Posterior cingulate gyrus (tissue), 11 donors: Measurements from ENCODE around the gene LRP1B.
"Not testable (repeated sequence)": the region's sequence is repeated elsewhere in the genome, so short reads cannot be mapped to it uniquely, and the experiment has no call there.

Source experiments
- DNase-seq, 10 donors: peaks; one replicate each; pipeline versions ENCODE4 v3.0.0 to v3.0.0-alpha.2; 2020 to 2021; ENCODE audit warnings: mixed read lengths in 3 of 10
- intact Hi-C: fragments of 100-400 bp; cut with DNase I; formaldehyde crosslinking; loops from one replicate; pipeline ENCODE4 v1.15.1; 2023

The LRP1B gene

GRCh38 chr2:140998017-140998416 is 1132.8 kb downstream of the LRP1B start:
- DNase-seq = no peak
- intact Hi-C loops = no loop called here

- intact Hi-C loops = no loop called here
- no peak for DNase-seq
Observed at GRCh38 chr2:140994856-140995255, 1136.0 kb downstream of the LRP1B start.

GRCh38 chr2:140990416-140990815 is 1140.4 kb downstream of the LRP1B start:
- intact Hi-C loops = no loop called here
- no peak for DNase-seq

GRCh38 chr2:140988597-140988996 is 1142.2 kb downstream of the LRP1B start:
- intact Hi-C loops = no loop called here
- DNase-seq = no peak

GRCh38 chr2:140986456-140986855 is 1144.4 kb downstream of the LRP1B start:
- no peak for DNase-seq
- intact Hi-C loops = no loop called here

GRCh38 chr2:140975237-140975636 is 1155.6 kb downstream of the LRP1B start:
- intact Hi-C loops = no loop called here
- DNase-seq = no peak

GRCh38 chr2:140972724-140973123 is 1158.1 kb downstream of the LRP1B start:
- intact Hi-C loops = no loop called here
- no peak for DNase-seq

- intact Hi-C loops, DNase-seq: not testable (repeated sequence)
Observed at GRCh38 chr2:140964324-140964723, 1166.5 kb downstream of the LRP1B start.

- no peak for DNase-seq
- intact Hi-C loops = no loop called here
Observed at GRCh38 chr2:140949932-140950331, 1180.9 kb downstream of the LRP1B start.

- intact Hi-C loops = no loop called here
- no peak for DNase-seq
Observed at GRCh38 chr2:140947236-140947635, 1183.6 kb downstream of the LRP1B start.

- intact Hi-C loops = no loop called here
Observed at GRCh38 chr2:140943867-140944266, 1186.9 kb downstream of the LRP1B start.

GRCh38 chr2:140942284-140942683 is 1188.5 kb downstream of the LRP1B start:
- intact Hi-C loops = no loop called here
- DNase-seq = no peak

More at GRCh38 chr2:140943867-140944266, 1186.9 kb downstream of the LRP1B start:
- no peak for DNase-seq

- intact Hi-C loops = no loop called here
- DNase-seq = no peak
Observed at GRCh38 chr2:140929849-140930248, 1201.0 kb downstream of the LRP1B start.

GRCh38 chr2:140918426-140918825 is 1212.4 kb downstream of the LRP1B start:
- intact Hi-C loops = no loop called here
- no peak for DNase-seq

GRCh38 chr2:140916410-140916809 is 1214.4 kb downstream of the LRP1B start:
- intact Hi-C loops = no loop called here
- no peak for DNase-seq

- no peak for DNase-seq
- intact Hi-C loops = no loop called here
Observed at GRCh38 chr2:140910683-140911082, 1220.1 kb downstream of the LRP1B start.

GRCh38 chr2:140905083-140905781 is 1225.6 kb downstream of the LRP1B start:
- DNase-seq = no peak
- intact Hi-C loops = no loop called here

- no peak for DNase-seq
- intact Hi-C loops = no loop called here
Observed at GRCh38 chr2:140895378-140895777, 1235.4 kb downstream of the LRP1B start.

- DNase-seq = no peak
- intact Hi-C loops = no loop called here
Observed at GRCh38 chr2:140893685-140894084, 1237.1 kb downstream of the LRP1B start.

GRCh38 chr2:140892911-140893637 is 1237.7 kb downstream of the LRP1B start:
- DNase-seq = no peak
- intact Hi-C loops = no loop called here

GRCh38 chr2:140892436-140892835 is 1238.4 kb downstream of the LRP1B start:
- intact Hi-C loops = no loop called here

GRCh38 chr2:140891614-140892212 is 1239.1 kb downstream of the LRP1B start:
- intact Hi-C loops = no loop called here
- no peak for DNase-seq

More at GRCh38 chr2:140892436-140892835, 1238.4 kb downstream of the LRP1B start:
- no peak for DNase-seq
